Adrenal gland (tissue), 5 donors: Measurements from ENCODE around the gene BMP8B.

ENCODE experiments used
- POLR2A ChIP-seq, 2 donors: fragments of 450-650 bp; IDR thresholded peaks; one replicate each; pipeline ENCODE4 v1.6.1; 2017; ENCODE audit warnings: antibody characterized with exemption in 2 of 2, mild to moderate bottlenecking in 2 of 2, moderate library complexity in 1 of 2
- TF ChIP-seq, protein P1 (sequence below), 6 experiments: fragments of 450-650 bp in 4 of 6; fragments of 200-600 bp in 2 of 6; sonication (generic) in 1 of 6; IDR thresholded peaks; 1 replicate in 5 of 6; 2 replicates in 1 of 6; pipeline versions ENCODE4 v1.5.1 to v1.8.0; 2016 to 2021; ENCODE audit warnings: antibody characterized with exemption in 6 of 6, mild to moderate bottlenecking in 2 of 6, moderate library complexity in 1 of 6
- donor health status: DM: no; HTN: no; CAD: no.

DNA sequence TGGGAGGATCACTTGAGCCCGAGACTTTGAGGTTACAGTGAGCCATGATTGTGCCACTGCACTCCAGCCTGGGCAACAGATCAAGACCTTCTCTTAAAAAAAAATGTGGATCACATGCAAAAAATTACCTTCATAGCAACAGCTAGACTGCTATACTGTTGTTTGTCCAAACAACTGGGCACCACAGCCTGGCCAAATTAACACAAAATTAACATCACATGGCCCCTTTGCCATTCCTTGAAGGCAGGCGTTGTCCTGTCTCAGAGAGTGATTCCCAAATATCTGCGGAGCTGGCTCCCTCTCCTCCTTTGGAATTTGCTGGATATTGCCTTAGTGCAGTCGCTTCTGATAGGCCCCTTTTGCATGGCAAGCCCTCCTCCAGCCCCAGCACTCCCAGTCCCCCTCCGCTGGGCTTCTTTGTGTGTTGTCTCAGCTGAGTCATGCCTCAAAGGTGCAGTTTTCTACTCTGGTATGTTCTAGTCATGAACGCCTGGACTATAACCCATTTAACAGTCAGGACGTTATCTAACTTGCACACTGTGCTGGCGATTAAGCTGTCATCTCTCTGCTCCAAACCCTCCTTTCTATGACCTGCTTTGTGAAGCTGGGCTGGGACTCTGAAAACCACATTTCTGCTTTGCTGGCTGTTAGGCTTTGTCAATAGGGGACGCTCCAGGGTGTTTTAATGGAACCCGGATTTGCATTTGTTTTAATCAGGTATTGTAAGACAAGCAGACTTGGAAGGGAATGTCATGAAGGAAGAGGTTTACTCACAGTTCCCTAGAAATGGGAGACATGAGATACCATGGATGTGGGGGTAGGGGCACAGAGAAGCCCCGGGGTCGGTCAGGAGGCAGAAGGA, 77.3 kb downstream of the BMP8B start:
- TF ChIP-seq, protein P1, sequence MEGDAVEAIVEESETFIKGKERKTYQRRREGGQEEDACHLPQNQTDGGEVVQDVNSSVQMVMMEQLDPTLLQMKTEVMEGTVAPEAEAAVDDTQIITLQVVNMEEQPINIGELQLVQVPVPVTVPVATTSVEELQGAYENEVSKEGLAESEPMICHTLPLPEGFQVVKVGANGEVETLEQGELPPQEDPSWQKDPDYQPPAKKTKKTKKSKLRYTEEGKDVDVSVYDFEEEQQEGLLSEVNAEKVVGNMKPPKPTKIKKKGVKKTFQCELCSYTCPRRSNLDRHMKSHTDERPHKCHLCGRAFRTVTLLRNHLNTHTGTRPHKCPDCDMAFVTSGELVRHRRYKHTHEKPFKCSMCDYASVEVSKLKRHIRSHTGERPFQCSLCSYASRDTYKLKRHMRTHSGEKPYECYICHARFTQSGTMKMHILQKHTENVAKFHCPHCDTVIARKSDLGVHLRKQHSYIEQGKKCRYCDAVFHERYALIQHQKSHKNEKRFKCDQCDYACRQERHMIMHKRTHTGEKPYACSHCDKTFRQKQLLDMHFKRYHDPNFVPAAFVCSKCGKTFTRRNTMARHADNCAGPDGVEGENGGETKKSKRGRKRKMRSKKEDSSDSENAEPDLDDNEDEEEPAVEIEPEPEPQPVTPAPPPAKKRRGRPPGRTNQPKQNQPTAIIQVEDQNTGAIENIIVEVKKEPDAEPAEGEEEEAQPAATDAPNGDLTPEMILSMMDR (IDR thresholded peaks at IDR 0.05) = no peak
- no peak for TF ChIP-seq POLR2A (IDR thresholded peaks at IDR 0.05)
